HAP-1 (cell line): ENCODE data around the gene DOCK4.
A peak's percentile ranks its signal among the peaks of the same experiment; 100 is the strongest.

Experiments used
- DNase-seq, 2 experiments: peaks; one replicate each; pipeline ENCODE4 v3.0.0-alpha.2; 2016 to 2020; ENCODE audit warnings: low spot score in 2 of 2
- H3K27me3 ChIP-seq: fragments of 250-450 bp; sonication (Bioruptor Pico); 2 replicates; pipeline ENCODE4 v1.5.1; 2020; ENCODE audit warnings: low read depth, mild to moderate bottlenecking, moderate library complexity
- H3K36me3 ChIP-seq: fragments of 250-450 bp; sonication (Bioruptor Pico); replicated peaks from 2 replicates; pipeline ENCODE4 v1.5.1; 2020; ENCODE audit warnings: mild to moderate bottlenecking
- H3K4me1 ChIP-seq: fragments of 250-450 bp; sonication (Bioruptor Pico); 2 replicates; pipeline ENCODE4 v1.5.1; 2020; ENCODE audit warnings: mild to moderate bottlenecking
- H3K4me3 ChIP-seq: fragments of 250-450 bp; sonication (Bioruptor Pico); 2 replicates; pipeline ENCODE4 v1.5.1; 2020; ENCODE audit warnings: mild to moderate bottlenecking, moderate library complexity
- H3K9me3 ChIP-seq: fragments of 250-450 bp; sonication (Bioruptor Pico); 2 replicates; pipeline ENCODE4 v1.5.1; 2020; ENCODE audit warnings: mild to moderate bottlenecking, moderate library complexity
- in situ Hi-C: fragments of 300-500 bp; cut with MboI; formaldehyde crosslinking; loops from 3 replicates; pipeline ENCODE4 v1.14.3; 2020; ENCODE audit warnings: low sequenced_read_pairs, inconsistent platforms, mixed read lengths

The DOCK4 gene

GRCh38 chr7:111864291-111864976, 341.8 kb downstream of the DOCK4 start:
- no peak for DNase-seq
- no peaks in the 10 kb centered on the region for H3K36me3 ChIP-seq
- no peaks in the 10 kb centered on the region for H3K27me3 ChIP-seq
- no peaks in the 10 kb centered on the region for H3K4me1 ChIP-seq
- in situ Hi-C loops, result no loop called here
- no peaks in the 10 kb centered on the region for H3K9me3 ChIP-seq
- H3K4me3 ChIP-seq, result no peak overlapping the region

- no peaks in the 10 kb centered on the region for H3K9me3 ChIP-seq
- no peaks in the 10 kb centered on the region for H3K36me3 ChIP-seq
- in situ Hi-C loops, result no loop called here
- no peaks in the 10 kb centered on the region for H3K27me3 ChIP-seq
- no peak for DNase-seq
- H3K4me3 ChIP-seq, result no peak overlapping the region
- H3K4me1 ChIP-seq, result no peaks in the 10 kb centered on the region
Measured at GRCh38 chr7:111863269-111863668, 342.9 kb downstream of the DOCK4 start.

DNA sequence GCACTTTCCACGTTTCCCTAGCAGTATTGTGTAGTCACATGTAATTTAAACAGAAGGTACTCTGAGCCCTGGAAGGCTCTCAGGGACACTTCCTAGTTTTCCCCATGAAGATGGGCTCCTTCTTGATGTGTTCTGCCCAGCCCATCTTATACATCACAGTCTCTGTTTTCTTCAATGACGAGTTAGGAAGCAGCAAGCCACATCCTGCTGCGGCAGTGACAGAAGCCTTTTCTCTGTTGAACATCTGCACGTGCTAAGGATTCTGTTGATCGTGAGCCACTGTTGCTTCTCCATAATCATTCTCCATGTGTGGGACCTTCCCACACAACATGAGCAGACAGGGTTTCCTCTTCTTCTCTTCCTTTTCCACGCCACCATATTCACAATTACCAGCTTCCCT, 346.0 kb downstream of the DOCK4 start:
- 0 out of 2 replicates have a peak, but pooled peaks cover 2% of the 10 kb centered on the region for H3K27me3 ChIP-seq
- H3K4me3 ChIP-seq, result no peak overlapping the region
- in situ Hi-C loops, result no loop called here
- no peaks in the 10 kb centered on the region for H3K36me3 ChIP-seq
- no peaks in the 10 kb centered on the region for H3K4me1 ChIP-seq
- H3K9me3 ChIP-seq, result no peaks in the 10 kb centered on the region
- DNase-seq, result no peak

DNA sequence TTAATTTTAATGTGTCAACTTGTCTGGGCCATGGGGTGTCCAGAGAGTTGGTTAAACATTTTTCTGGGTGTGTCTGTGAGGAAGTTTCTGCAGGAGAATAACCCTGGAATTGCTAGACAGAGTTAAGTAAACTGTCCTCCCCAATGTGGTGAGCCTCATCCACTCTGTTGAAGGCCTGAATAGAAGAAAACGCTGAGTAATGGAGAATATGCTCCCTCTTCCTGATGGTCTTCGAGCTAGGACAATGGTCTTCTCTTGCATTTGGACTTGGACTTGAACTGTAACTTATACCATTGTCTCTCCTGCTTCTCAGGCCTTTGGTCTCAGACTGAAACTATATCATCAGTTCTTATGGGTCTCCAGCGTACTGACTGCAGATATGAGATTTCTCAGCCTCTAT, 347.9 kb downstream of the DOCK4 start:
- Histone ChIP-seq H3K9me3 (no peaks in the 10 kb centered on the region), H3K36me3 (no peaks in the 10 kb centered on the region), H3K4me3 (no peak overlapping the region), H3K4me1 (no peaks in the 10 kb centered on the region), H3K27me3 (0 out of 2 replicates have a peak, but pooled peaks cover 2% of the 10 kb centered on the region)
- in situ Hi-C loops, result no loop called here
- no peak for DNase-seq

DNA sequence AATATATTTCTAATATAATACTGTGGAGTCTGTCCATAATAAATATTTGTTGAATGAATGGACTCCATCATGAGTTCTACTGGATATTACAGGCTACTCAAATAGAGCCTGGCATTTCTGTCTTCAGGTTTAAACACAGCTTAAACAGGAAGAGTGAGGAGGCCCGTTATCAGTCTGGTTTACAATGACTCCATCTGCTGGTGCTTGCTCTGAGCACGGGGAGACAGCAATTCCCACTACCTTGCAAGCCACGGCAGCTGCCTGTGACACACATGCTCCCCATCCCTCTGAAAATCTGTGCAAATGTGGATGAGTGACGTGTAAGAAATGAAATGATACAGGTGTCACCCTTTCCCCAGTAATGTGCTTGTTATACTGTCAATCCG, 350.4 kb downstream of the DOCK4 start:
- no peak overlapping the region for H3K4me3 ChIP-seq
- no peak for DNase-seq
- 0 out of 2 replicates have a peak, but pooled peaks cover 2% of the 10 kb centered on the region for H3K27me3 ChIP-seq
- no peaks in the 10 kb centered on the region for H3K4me1 ChIP-seq
- in situ Hi-C loops, result no loop called here
- no peaks in the 10 kb centered on the region for H3K9me3 ChIP-seq
- H3K36me3 ChIP-seq, result no peaks in the 10 kb centered on the region

- H3K27me3 ChIP-seq, result 0 out of 2 replicates have a peak, but pooled peaks cover 2% of the 10 kb centered on the region
- in situ Hi-C loops, result no loop called here
- H3K36me3 ChIP-seq, result no peaks in the 10 kb centered on the region
- H3K4me1 ChIP-seq, result no peaks in the 10 kb centered on the region
- H3K9me3 ChIP-seq, result no peaks in the 10 kb centered on the region
- no peak overlapping the region for H3K4me3 ChIP-seq
- DNase-seq, result peak; percentile 51 to 55
Measured at GRCh38 chr7:111855161-111855841, 350.9 kb downstream of the DOCK4 start.

DNA sequence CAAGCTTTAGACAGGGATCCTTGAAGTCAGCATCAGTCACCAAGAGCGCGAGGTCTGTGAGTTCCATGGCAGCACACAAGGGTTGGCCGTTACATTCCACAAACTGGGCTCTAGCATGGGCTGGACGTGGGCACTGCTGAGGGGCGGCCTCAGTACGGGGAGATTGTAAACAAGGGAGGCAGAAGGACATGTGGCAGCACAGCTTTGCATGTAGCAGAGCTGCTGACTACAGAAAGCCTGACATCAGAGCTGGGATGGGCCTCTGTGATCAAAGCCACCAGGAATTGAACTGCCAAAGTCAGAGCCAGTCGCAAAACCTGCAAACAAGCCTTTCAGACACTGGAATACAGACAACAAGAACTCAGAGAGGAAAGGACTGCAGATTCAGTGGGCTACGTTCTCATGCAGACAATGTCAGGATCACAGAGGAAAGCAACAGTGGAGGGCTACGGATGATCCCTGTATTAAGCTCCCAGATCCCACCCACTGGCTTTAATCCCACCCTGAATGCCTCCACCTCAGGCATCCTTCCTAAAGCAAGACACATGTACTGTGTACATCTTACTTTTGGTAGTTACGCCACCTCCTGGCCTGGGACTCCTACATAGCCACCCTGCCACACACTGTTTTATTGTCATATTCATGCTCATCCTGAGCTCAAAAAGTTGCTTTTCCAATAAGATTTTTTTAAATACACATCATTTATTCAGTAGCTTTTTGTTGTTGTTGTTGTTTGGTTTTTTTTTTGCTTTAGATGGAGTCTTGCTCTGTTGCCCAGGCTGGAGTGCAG, 352.8 kb downstream of the DOCK4 start:
- Histone ChIP-seq H3K4me1 (no peaks in the 10 kb centered on the region), H3K27me3 (0 out of 2 replicates have a peak, but pooled peaks cover 2% of the 10 kb centered on the region), H3K9me3 (no peaks in the 10 kb centered on the region), H3K4me3 (no peak overlapping the region), H3K36me3 (no peaks in the 10 kb centered on the region)
- in situ Hi-C loops, result no loop called here
- DNase-seq, result no peak

DNA sequence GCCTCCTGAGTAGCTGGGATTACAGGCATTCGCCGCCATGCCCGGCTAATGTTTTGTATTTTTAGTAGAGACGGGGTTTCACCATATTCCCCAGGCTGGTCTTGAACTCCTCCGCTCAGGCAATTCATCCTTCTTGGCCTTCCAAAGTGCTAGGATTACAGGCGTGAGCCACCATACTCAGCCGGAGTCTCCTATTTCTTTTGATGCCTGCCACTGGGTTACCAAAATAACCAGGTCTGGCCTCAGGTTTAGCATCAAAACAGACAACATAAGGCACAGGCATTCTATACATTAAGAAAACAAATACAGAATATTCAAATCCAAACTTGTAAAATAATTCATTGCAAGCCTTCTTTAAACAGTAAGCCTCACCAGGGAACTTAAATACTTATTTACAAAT, 354.1 kb downstream of the DOCK4 start:
- no peak for DNase-seq
- H3K9me3 ChIP-seq, result no peaks in the 10 kb centered on the region
- no peaks in the 10 kb centered on the region for H3K4me1 ChIP-seq
- H3K36me3 ChIP-seq, result no peaks in the 10 kb centered on the region
- in situ Hi-C loops, result no loop called here
- H3K27me3 ChIP-seq, result 0 out of 2 replicates have a peak, but pooled peaks cover 2% of the 10 kb centered on the region
- no peak overlapping the region for H3K4me3 ChIP-seq

DNA sequence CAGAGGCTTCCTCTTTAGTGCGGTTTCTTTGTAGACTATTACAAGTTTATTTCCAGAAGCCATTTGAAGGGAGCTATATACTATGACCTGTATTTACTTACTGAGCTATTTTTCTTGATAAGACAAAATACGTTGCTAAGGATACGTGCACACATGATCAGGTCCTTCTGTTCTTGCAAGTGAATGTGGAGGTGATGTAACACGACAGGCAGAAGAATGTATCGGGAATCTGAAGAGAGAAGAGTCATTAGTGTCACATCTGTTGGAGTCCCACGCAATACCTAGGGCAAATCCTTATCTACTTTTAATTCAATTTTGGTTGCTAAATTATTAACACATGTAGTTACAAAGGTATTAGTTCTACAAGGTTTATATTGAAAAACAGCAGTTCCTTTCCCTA, 359.3 kb downstream of the DOCK4 start:
- in situ Hi-C loops, result no loop called here

GRCh38 chr7:111845853-111846252, 360.3 kb downstream of the DOCK4 start:
- no peaks in the 10 kb centered on the region for H3K4me1 ChIP-seq
- no peaks in the 10 kb centered on the region for H3K9me3 ChIP-seq
- no peaks in the 10 kb centered on the region for H3K27me3 ChIP-seq
- no peak overlapping the region for H3K4me3 ChIP-seq
- DNase-seq, result no peak
- H3K36me3 ChIP-seq, result no peaks in the 10 kb centered on the region
- in situ Hi-C loops, result no loop called here

More for the DNA sequence above, 359.3 kb downstream of the DOCK4 start:
- H3K9me3 ChIP-seq, result no peaks in the 10 kb centered on the region
- no peaks in the 10 kb centered on the region for H3K36me3 ChIP-seq
- no peaks in the 10 kb centered on the region for H3K27me3 ChIP-seq
- H3K4me3 ChIP-seq, result no peak overlapping the region
- H3K4me1 ChIP-seq, result no peaks in the 10 kb centered on the region
- DNase-seq, result no peak

- Histone ChIP-seq H3K36me3 (no peaks in the 10 kb centered on the region), H3K4me1 (no peaks in the 10 kb centered on the region), H3K4me3 (no peak overlapping the region), H3K27me3 (no peaks in the 10 kb centered on the region), H3K9me3 (no peaks in the 10 kb centered on the region)
- in situ Hi-C loops, result no loop called here
- DNase-seq, result no peak
Measured at GRCh38 chr7:111844904-111845671, 361.1 kb downstream of the DOCK4 start.

- H3K4me3 ChIP-seq, result no peak overlapping the region
- no peak for DNase-seq
- in situ Hi-C loops, result no loop called here
- H3K27me3 ChIP-seq, result no peaks in the 10 kb centered on the region
- H3K36me3 ChIP-seq, result no peaks in the 10 kb centered on the region
- H3K4me1 ChIP-seq, result no peaks in the 10 kb centered on the region
- H3K9me3 ChIP-seq, result no peaks in the 10 kb centered on the region
Measured at GRCh38 chr7:111842491-111842890, 363.7 kb downstream of the DOCK4 start.

DNA sequence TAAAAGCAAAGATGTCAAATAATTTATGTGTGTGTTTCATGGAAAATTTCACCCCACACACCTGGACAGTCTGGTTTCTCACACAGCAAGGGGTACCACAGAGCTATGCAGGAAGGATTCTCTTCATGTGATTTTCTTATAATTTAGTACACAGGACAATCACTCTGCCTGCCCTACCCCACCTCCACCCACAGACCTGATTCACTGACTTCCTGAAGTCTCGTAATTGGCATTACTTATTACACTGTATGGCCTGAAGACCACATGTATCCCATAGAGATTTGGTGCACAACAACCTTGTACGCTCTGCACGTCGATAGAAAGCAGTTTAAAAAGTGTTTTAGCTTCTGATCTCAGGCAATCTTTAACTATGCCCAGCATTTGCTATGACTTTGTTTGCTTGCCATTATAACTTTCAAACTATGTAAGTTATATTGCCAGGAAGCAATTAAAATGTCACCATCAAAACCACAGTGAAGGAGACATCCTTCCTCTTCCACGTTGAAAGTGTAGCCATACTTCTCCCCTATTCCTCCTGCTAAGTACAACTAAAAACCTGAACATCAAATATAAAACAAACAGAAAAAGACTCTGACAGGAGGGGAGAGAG, 364.5 kb downstream of the DOCK4 start:
- Histone ChIP-seq H3K27me3 (no peaks in the 10 kb centered on the region), H3K36me3 (no peaks in the 10 kb centered on the region), H3K4me3 (no peak overlapping the region), H3K9me3 (no peaks in the 10 kb centered on the region), H3K4me1 (no peaks in the 10 kb centered on the region)
- DNase-seq, result no peak
- in situ Hi-C loops, result no loop called here
